ENCODE measurements around the gene RASSF1. TPM values are rescaled to one million over a fixed set of nuclear protein-coding genes. Genes with fewer than 3 reads are reported as not detected.
A peak's percentile ranks its signal among the peaks of the same experiment; 100 is the strongest.

Gene RASSF1
- total and polyA plus RNA-seq, 8 donors: 10.3 to 29.5 (median 14.2) TPM

DNA sequence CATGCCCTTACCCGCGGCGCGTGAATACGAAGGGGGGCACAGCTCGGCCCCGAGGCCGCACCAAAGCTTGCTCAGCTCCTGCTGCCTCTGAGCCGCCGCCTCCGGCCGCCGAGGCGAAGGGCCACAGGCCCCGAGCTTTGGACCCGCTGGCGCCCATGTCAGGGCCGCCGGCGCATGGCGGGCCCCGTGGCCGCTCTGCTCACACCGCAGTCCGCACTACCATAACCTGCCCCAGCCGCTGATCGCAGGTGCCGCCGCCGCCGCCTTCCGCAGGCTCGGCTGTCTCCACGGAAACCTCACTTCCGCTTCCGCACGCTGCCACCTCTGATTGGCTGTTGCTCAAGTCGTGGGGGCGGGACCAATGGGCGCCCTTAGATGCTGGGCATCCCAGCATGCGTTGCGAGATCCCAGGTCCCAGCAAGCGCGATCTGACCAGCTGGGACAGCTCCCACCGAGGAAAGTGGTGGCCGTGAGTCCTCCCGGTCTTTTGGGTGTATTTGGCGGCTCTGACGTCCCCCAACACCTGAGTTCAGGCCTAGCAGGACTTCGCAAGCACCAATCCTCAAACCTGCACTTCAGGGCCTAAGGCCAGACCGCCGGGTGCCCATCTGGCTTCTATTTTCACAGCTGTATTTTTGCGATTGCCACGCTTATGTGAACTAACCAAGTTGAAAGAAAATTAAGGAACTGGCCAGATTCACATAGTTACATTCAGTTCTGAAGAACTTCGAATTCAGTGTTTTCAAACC, 12.5 kb downstream of the RASSF1 start, which contains the start of gene TUSC2:
Gene TUSC2, minus strand, starts transcription at position 281 of the 749 bp plus-strand sequence. Its CDS starts 124 bp downstream, at position 157.
- intact Hi-C loops (cut with DNase I): loop anchor here in 1 of 3 donors (10.0 kb wide), 1 partner anchor 73 kb away; no protein-coding TSS in a partner anchor
- WGBS, 2 donors: 1% methylated on average over 38 to 55 of the region's 55 CpGs
- H3K4me1 ChIP-seq: peaks cover 5 to 15% (median 8%) of the 10 kb centered on the region in 3 donors
- no peaks in the 10 kb centered on the region for H3K9me3 ChIP-seq
- ATAC-seq: peak; percentile 93 to 96 (median 94)
- H3K4me3 ChIP-seq: peak within 1 kb of the TSS; percentile 87 to 100 (median 94)
- FAIRE-seq: peak; percentile 53
- DNase-seq: peak; percentile 95 to 99 (median 98)
- H3K36me3 ChIP-seq: peaks cover 8 to 35% (median 22%) of the 10 kb centered on the region in 3 donors
- H3K27me3 ChIP-seq: no peaks in the 10 kb centered on the region
- peak within 1 kb of the TSS; percentile 61 to 86 (median 80) for H3K27ac ChIP-seq
- TF ChIP-seq, protein P1, sequence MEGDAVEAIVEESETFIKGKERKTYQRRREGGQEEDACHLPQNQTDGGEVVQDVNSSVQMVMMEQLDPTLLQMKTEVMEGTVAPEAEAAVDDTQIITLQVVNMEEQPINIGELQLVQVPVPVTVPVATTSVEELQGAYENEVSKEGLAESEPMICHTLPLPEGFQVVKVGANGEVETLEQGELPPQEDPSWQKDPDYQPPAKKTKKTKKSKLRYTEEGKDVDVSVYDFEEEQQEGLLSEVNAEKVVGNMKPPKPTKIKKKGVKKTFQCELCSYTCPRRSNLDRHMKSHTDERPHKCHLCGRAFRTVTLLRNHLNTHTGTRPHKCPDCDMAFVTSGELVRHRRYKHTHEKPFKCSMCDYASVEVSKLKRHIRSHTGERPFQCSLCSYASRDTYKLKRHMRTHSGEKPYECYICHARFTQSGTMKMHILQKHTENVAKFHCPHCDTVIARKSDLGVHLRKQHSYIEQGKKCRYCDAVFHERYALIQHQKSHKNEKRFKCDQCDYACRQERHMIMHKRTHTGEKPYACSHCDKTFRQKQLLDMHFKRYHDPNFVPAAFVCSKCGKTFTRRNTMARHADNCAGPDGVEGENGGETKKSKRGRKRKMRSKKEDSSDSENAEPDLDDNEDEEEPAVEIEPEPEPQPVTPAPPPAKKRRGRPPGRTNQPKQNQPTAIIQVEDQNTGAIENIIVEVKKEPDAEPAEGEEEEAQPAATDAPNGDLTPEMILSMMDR (IDR thresholded peaks at IDR 0.05): no peak

DNA sequence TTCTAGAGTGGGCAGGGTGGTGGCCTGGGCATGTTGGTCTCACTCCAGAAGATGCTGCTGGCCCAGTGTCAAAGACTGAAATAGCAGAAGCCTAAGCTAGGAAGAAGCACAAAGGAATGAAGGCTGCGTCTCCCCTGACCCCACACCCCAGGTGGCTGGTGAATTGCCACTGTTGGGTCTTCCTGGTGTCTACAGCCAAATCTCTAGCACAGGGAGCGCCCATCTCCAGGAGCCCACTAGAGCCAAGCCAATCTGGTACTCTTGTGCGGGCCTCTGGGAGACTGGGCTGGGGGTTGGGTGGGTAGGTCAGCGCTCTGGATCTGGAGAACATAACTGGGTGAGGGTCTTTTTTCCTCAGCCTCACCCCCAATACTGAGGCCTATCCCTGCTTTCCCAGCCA, 13.5 kb downstream of the RASSF1 start:
- Histone ChIP-seq H3K27ac (peak overlapping the region in 1 of 4 donors; percentile 23), H3K4me1 (peaks cover 8 to 19% (median 12%) of the 10 kb centered on the region in 3 donors), H3K9me3 (no peaks in the 10 kb centered on the region), H3K4me3 (peak overlapping the region; percentile 87 to 100 (median 94)), H3K36me3 (peaks cover 8 to 31% (median 22%) of the 10 kb centered on the region in 3 donors), H3K27me3 (no peaks in the 10 kb centered on the region)
- DNase-seq (peak in 2 of 6 donors; percentile 27 to 33), ATAC-seq (no peak), FAIRE-seq (no peak)
- TF ChIP-seq, protein P1 (IDR thresholded peaks at IDR 0.05): no peak
- intact Hi-C loops (cut with DNase I): loop anchor here in 1 of 3 donors (10.0 kb wide), 1 partner anchor 72 kb away; no protein-coding TSS in a partner anchor
- 58 to 65% methylated on average over 4 of the region's 4 CpGs for WGBS, 2 donors

DNA sequence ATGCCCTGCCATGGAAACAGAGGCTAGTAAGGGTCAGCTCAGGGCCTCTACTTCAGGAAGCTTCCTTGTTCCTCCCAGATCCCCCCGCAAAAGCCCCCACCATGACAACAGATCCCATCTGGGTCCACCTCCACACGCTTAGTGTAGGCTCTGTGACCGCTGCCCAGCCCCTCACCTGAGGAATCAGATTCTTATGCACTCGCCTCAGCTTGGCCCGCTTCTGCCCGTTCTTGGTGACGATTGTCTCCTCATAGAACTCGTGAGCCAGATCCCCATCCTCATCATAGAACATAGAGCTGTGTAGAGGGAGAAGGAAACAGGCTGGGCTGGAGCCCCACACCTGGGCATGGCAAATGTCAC, 14.5 kb downstream of the RASSF1 start:
- H3K4me3 ChIP-seq: no peak overlapping the region
- no peaks in the 10 kb centered on the region for H3K27me3 ChIP-seq
- H3K9me3 ChIP-seq: no peaks in the 10 kb centered on the region
- peaks cover 8 to 22% (median 17%) of the 10 kb centered on the region in 3 donors for H3K36me3 ChIP-seq
- TF ChIP-seq, protein P1 (IDR thresholded peaks at IDR 0.05): no peak
- ATAC-seq (no peak), DNase-seq (peak in 1 of 6 donors; percentile 55), FAIRE-seq (no peak)
- H3K27ac ChIP-seq: no peak overlapping the region
- intact Hi-C loops (cut with DNase I): loop anchor here in 1 of 3 donors (10.0 kb wide), 1 partner anchor 71 kb away; no protein-coding TSS in a partner anchor
- H3K4me1 ChIP-seq: peaks cover 8 to 24% (median 16%) of the 10 kb centered on the region in 3 donors
- WGBS, 2 donors: 83 to 84% methylated on average over 8 of the region's 8 CpGs

DNA sequence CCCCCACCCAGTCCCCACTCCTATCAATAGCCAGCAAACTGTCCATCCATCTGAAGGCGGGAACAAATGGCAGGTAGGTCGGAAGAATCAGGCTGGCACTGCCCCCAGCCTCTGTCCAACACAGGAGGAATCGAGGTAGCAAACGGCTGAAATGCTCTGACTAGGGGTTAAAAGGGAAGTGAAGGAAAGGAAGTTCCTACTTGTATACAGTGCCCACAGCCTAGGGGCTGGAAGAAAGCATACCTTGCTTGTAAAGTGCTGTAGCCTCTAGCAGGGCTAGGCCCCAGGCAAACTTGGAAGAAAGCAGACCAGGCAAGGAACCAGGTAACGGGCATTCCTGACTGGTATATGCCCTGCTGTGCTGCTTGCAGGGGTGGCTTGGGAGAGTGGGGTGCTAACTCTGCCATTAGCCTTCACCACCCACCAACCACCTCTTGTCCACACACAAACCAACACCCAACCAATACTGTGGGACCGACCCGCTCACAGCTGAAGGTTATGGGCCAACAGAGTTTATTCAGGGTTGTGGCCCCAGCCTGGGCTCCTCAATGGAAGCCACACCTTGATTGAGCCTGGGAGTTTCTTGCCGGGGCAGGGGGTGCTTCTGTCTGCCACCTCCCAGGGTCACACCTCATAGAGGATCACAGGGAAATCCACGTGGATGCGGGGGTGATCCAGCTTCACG, 15.0 kb downstream of the RASSF1 start:
- TF ChIP-seq, protein P1 (IDR thresholded peaks at IDR 0.05): no peak
- WGBS, 2 donors: 77 to 80% methylated on average over 11 of the region's 11 CpGs
- FAIRE-seq: no peak

More for the DNA sequence above, 15.0 kb downstream of the RASSF1 start:
- peaks cover 4 to 16% (median 13%) of the 10 kb centered on the region in 3 donors for H3K36me3 ChIP-seq
- H3K27ac ChIP-seq: no peak overlapping the region
- H3K4me1 ChIP-seq: peaks cover 8 to 24% (median 16%) of the 10 kb centered on the region in 3 donors
- no peak for ATAC-seq
- no peaks in the 10 kb centered on the region for H3K27me3 ChIP-seq
- no peak overlapping the region for H3K4me3 ChIP-seq
- H3K9me3 ChIP-seq: no peaks in the 10 kb centered on the region
- peak in 1 of 6 donors; percentile 33 for DNase-seq
- intact Hi-C loops (cut with DNase I): loop anchor here in 1 of 3 donors (10.0 kb wide), 1 partner anchor 71 kb away; no protein-coding TSS in a partner anchor

Data from pancreas (tissue), 10 donors.